Endothelial cell of umbilical vein (primary cell): ENCODE measurements around the gene CYREN. TPM values are rescaled to one million over a fixed set of nuclear protein-coding genes. Genes with fewer than 3 reads are reported as not detected.
"Not testable (repeated sequence)": the region's sequence is repeated elsewhere in the genome, so short reads cannot be mapped to it uniquely, and the experiment has no call there.

Source experiments
- BruUV-seq: library from RNA; stranded (reverse); fragments of 400-500 nt; replicated peaks from 2 replicates; lab custom pipeline; 2021; lab: Mats Ljungman, UMichigan
- CTCF ChIA-PET: fragments of 300-600, 350-600 bp; sonication (Branson Sonifier 250); formaldehyde crosslinking; loops from one replicate; lab custom pipeline; 2021; ENCODE audit warnings: antibody characterized with exemption, inconsistent platforms; lab: Charles Lee
- POLR2A ChIA-PET: fragments of 300-600, 350-600 bp; sonication (Branson Sonifier 250); formaldehyde crosslinking; loops from one replicate; lab custom pipeline; 2021; ENCODE audit warnings: antibody characterized with exemption, inconsistent platforms; lab: Charles Lee
- DNase-seq: peaks from one replicate; pipeline ENCODE4 v3.0.0-alpha.2; 2011; ENCODE audit warnings: low read depth, low spot score
- FAIRE-seq: peaks from 2 replicates; lab custom pipeline; 2011; peaks lifted over from hg19 to GRCh38; lab: Jason Lieb, UNC
- H2AFZ ChIP-seq: 2 replicates; pipeline ENCODE4 v1.6.0; 2012; ENCODE audit warnings: low read depth, low read length, control low read depth, inconsistent platforms
- H3K27ac ChIP-seq: 2 replicates; pipeline ENCODE4 v1.5.1; 2011; ENCODE audit warnings: low read depth, mild to moderate bottlenecking, control low read depth, low read length, moderate library complexity; ENCODE audit not compliant: insufficient read depth
- H3K27me3 ChIP-seq, 2 experiments: 2 replicates each; pipeline versions ENCODE4 v1.6.0 to v1.6.1; 2011; ENCODE audit warnings: low read length in 2 of 2, mixed read lengths in 1 of 2; ENCODE audit not compliant: control insufficient read depth in 2 of 2, insufficient read depth in 2 of 2
- H3K36me3 ChIP-seq, 2 experiments: 2 replicates in 1 of 2; 3 replicates in 1 of 2; pipeline ENCODE4 v1.5.1; 2011; ENCODE audit warnings: low read length in 2 of 2, mild to moderate bottlenecking in 1 of 2, moderate library complexity in 1 of 2; ENCODE audit not compliant: control insufficient read depth in 2 of 2, insufficient read depth in 2 of 2; ENCODE audit errors: extremely low read depth in 1 of 2
- H3K4me1 ChIP-seq: 3 replicates; pipeline ENCODE4 v1.5.1; 2011; ENCODE audit warnings: mild to moderate bottlenecking, low read length; ENCODE audit not compliant: control insufficient read depth, insufficient read depth; ENCODE audit errors: extremely low read depth
- H3K4me2 ChIP-seq: 2 replicates; pipeline ENCODE4 v1.6.1; 2011; ENCODE audit warnings: low read length, control low read depth, mixed read lengths; ENCODE audit not compliant: insufficient read depth
- H3K4me3 ChIP-seq, 3 experiments: fragments of 200-600 bp in 1 of 3; sonication (generic), shearing (Covaris generic) in 1 of 3; replicated peaks in 1 of 3; 2 replicates each; pipeline ENCODE4 v1.5.1; 2011 to 2016; ENCODE audit warnings: control low read depth in 3 of 3, low read length in 3 of 3, mild to moderate bottlenecking in 2 of 3, inconsistent platforms in 1 of 3, low read depth in 1 of 3, moderate library complexity in 1 of 3; ENCODE audit not compliant: insufficient read depth in 1 of 3
- H3K79me2 ChIP-seq: 2 replicates; pipeline ENCODE4 v1.6.0; 2012; ENCODE audit warnings: low read length, inconsistent platforms; ENCODE audit not compliant: control insufficient read depth, insufficient read depth
- H3K9ac ChIP-seq: replicated peaks from 2 replicates; pipeline ENCODE3; 2011; ENCODE audit warnings: low read length, control low read depth; ENCODE audit not compliant: insufficient read depth; ENCODE audit errors: extremely low read depth
- H3K9me1 ChIP-seq: replicated peaks from 3 replicates; pipeline ENCODE4 v1.6.0; 2011; ENCODE audit warnings: mild to moderate bottlenecking, low read length; ENCODE audit not compliant: control insufficient read depth, insufficient read depth; ENCODE audit errors: extremely low read depth
- H3K9me3 ChIP-seq: replicated peaks from 2 replicates; pipeline ENCODE4 v1.5.1; 2012; ENCODE audit warnings: low read length, inconsistent platforms; ENCODE audit not compliant: control insufficient read depth, insufficient read depth
- H4K20me1 ChIP-seq: replicated peaks from 2 replicates; pipeline ENCODE3; 2011; ENCODE audit warnings: mild to moderate bottlenecking, low read length; ENCODE audit not compliant: control insufficient read depth, insufficient read depth; ENCODE audit errors: extremely low read depth
- EZH2 ChIP-seq: IDR thresholded peaks from 2 replicates; pipeline ENCODE4 v1.6.1; 2012; ENCODE audit warnings: borderline replicate concordance, low read depth, mild to moderate bottlenecking, moderate library complexity, low read length, inconsistent platforms; ENCODE audit not compliant: severe bottlenecking
- FOS ChIP-seq: IDR thresholded peaks from 2 replicates; pipeline ENCODE4 v1.6.1; 2011; ENCODE audit warnings: mild to moderate bottlenecking, low read length, moderate library complexity, borderline replicate concordance; ENCODE audit not compliant: insufficient read depth
- GATA2 ChIP-seq: IDR thresholded peaks from 2 replicates; pipeline ENCODE4 v1.7.0; 2011; ENCODE audit warnings: low read depth, mild to moderate bottlenecking, moderate library complexity, mixed read lengths, low read length; ENCODE audit not compliant: insufficient read length, insufficient read depth
- JUN ChIP-seq: IDR thresholded peaks from 2 replicates; pipeline ENCODE4 v1.6.1; 2011; ENCODE audit warnings: borderline replicate concordance, low read depth; ENCODE audit not compliant: insufficient read length, insufficient read depth
- MYC ChIP-seq: IDR thresholded peaks from one replicate; pipeline ENCODE4 v1.6.1; 2011; ENCODE audit warnings: mild to moderate bottlenecking, low read depth, low read length
- POLR2A ChIP-seq: IDR thresholded peaks from 2 replicates; pipeline ENCODE4 v1.6.1; 2012; ENCODE audit warnings: low read depth, mild to moderate bottlenecking, control low read depth, low read length
- POLR2AphosphoS5 ChIP-seq: IDR thresholded peaks from 2 replicates; pipeline ENCODE4 v1.6.1; 2012; ENCODE audit warnings: low read depth, mild to moderate bottlenecking, control low read depth, low read length, moderate library complexity; ENCODE audit not compliant: insufficient read depth
- dilution Hi-C: fragments of 300-500 bp; cut with MboI; formaldehyde crosslinking; loops from one replicate; pipeline ENCODE4 v1.15.0; 2019; ENCODE audit warnings: low sequenced_read_pairs; ENCODE audit not compliant: extremely low pct_ligation_motif_present
- intact Hi-C: fragments of 100-400 bp; cut with micrococcal nuclease; formaldehyde crosslinking; loops from one replicate; pipeline ENCODE4 v1.10.0; 2022
- polyA plus RNA-seq, 4 experiments: library from polyadenylated mRNA; depleted of rRNA in 3 of 4; stranded (reverse) in 3 of 4; unstranded in 1 of 4; fragments of >200 nt; gene quantifications; 2 replicates each; pipeline versions ENCODE4 v1.2.1 to v1.2.3, GENCODE V29; 2011 to 2012; ENCODE audit warnings: missing spikeins in 1 of 4
- total RNA-seq: library from RNA; stranded (reverse); gene quantifications from 2 replicates; pipeline ENCODE4 v1.2.3, GENCODE V29; 2021
- TF ChIP-seq, protein P1 (sequence below), 2 donors: IDR thresholded peaks; 1 replicate in 1 of 2; 2 replicates in 1 of 2; pipeline ENCODE4 v1.5.1; 2011; ENCODE audit warnings: low read length in 2 of 2, mild to moderate bottlenecking in 2 of 2, moderate library complexity in 2 of 2, control low read depth in 1 of 2, inconsistent platforms in 1 of 2, low read depth in 1 of 2; ENCODE audit not compliant: insufficient read depth in 1 of 2; ENCODE audit errors: extremely low read depth in 1 of 2

The CYREN gene
- total and polyA plus RNA-seq, 2 donors (not counting 3 experiments of a cell fraction or from before 2014, with no cell fraction given) = 19.1 to 30.8 TPM

DNA sequence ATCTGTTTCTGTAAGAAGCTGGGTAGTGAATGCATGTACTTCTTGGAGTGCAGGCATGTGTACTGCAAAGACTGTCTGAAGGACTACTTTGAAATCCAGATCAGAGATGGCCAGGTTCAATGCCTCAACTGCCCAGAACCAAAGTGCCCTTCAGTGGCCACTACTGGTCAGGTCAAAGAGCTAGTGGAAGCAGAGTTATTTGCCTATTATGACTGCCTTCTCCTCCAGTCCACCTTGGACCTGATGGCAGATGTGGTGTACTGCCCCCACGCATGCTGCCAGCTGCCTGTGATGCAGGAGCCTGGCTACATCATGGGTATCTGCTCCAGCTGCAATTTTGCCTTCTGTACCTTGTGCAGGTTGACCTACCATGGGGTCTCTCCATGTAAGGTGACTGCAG, 41.6 kb downstream of the CYREN start:
- H3K9ac ChIP-seq = no peak overlapping the region
- no peak overlapping the region for H3K27ac ChIP-seq
- H3K4me2 ChIP-seq = no peak overlapping the region
- H3K9me1 ChIP-seq = no peaks in the 10 kb centered on the region
- no peak overlapping the region for H2AFZ ChIP-seq
- no TSS peak for BruUV-seq
- DNase-seq (no peak), FAIRE-seq (no peak)
- no peaks in the 10 kb centered on the region for H3K4me1 ChIP-seq
- POLR2A ChIA-PET = no interaction called here
- H3K27me3 ChIP-seq = peaks cover 0 to 1% of the 10 kb centered on the region in 2 experiments
- dilution Hi-C loops = no loop called here
- H4K20me1 ChIP-seq = no peaks in the 10 kb centered on the region
- H3K36me3 ChIP-seq = no peaks in the 10 kb centered on the region
- no peaks in the 10 kb centered on the region for H3K9me3 ChIP-seq
- CTCF ChIA-PET = interaction anchor here (1.0 to 1.9 kb wide), 4 partner anchors 15 to 32 kb away, joined by 3 to 7 read pairs (median 4); partner anchors contain the start of gene TMEM140
- H3K4me3 ChIP-seq = no peak overlapping the region
- H3K79me2 ChIP-seq = no peaks in the 10 kb centered on the region
- intact Hi-C loops = no loop called here
- TF ChIP-seq GATA2 (no peak), POLR2AphosphoS5 (no peak), POLR2A (no peak), MYC (no peak), EZH2 (no peak), JUN (no peak), FOS (no peak)
- TF ChIP-seq, protein P1, sequence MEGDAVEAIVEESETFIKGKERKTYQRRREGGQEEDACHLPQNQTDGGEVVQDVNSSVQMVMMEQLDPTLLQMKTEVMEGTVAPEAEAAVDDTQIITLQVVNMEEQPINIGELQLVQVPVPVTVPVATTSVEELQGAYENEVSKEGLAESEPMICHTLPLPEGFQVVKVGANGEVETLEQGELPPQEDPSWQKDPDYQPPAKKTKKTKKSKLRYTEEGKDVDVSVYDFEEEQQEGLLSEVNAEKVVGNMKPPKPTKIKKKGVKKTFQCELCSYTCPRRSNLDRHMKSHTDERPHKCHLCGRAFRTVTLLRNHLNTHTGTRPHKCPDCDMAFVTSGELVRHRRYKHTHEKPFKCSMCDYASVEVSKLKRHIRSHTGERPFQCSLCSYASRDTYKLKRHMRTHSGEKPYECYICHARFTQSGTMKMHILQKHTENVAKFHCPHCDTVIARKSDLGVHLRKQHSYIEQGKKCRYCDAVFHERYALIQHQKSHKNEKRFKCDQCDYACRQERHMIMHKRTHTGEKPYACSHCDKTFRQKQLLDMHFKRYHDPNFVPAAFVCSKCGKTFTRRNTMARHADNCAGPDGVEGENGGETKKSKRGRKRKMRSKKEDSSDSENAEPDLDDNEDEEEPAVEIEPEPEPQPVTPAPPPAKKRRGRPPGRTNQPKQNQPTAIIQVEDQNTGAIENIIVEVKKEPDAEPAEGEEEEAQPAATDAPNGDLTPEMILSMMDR (IDR thresholded peaks at IDR 0.05; ENCODE audit: extremely low read depth in 1 of 2, insufficient read depth in 1 of 2, low read depth in 1 of 2, low read length in 2 of 2) = no peak

- POLR2A ChIA-PET, H3K4me1 ChIP-seq, H3K9ac ChIP-seq, dilution Hi-C loops, DNase-seq, H3K4me2 ChIP-seq, FAIRE-seq, H2AFZ ChIP-seq, H4K20me1 ChIP-seq, H3K4me3 ChIP-seq, intact Hi-C loops, BruUV-seq, H3K9me3 ChIP-seq, H3K79me2 ChIP-seq, H3K36me3 ChIP-seq, H3K27ac ChIP-seq, H3K9me1 ChIP-seq, H3K27me3 ChIP-seq: not testable (repeated sequence)
- CTCF ChIA-PET = interaction anchor here (1.4 kb wide), 1 partner anchor 37 kb away, joined by 3 read pairs; no protein-coding TSS in a partner anchor
Observed at GRCh38 chr7:135124631-135125030, 45.9 kb downstream of the CYREN start.
